Activated T-cell treated with anti-CD3 and anti-CD28 coated beads, Interleukin-2, amount 50 U/mL, for 4 hours (primary cell): ENCODE results near the gene PRKAG2. TPM values are rescaled to one million over a fixed set of nuclear protein-coding genes. Genes with fewer than 3 reads are reported as not detected.
A peak's percentile ranks its signal among the peaks of the same experiment; 100 is the strongest.

Experiments used
- ATAC-seq, 2 donors: fragments of 200-7000 bp; cut with Tn5 transposase; one replicate each; pipeline ENCODE4 v1.10.0; 2021
- DNase-seq: peaks from one replicate; pipeline ENCODE4 v3.0.0-alpha.2; 2020
- H3K27me3 Mint-ChIP-seq: one replicate; pipeline ENCODE4 v1.8.0; 2021; ENCODE audit warnings: low read depth, mixed read lengths
- H3K36me3 Mint-ChIP-seq: one replicate; pipeline ENCODE4 v1.8.0; 2022; ENCODE audit warnings: mixed read lengths; ENCODE audit not compliant: insufficient read depth
- H3K4me1 Mint-ChIP-seq: one replicate; pipeline ENCODE4 v1.8.0; 2021; ENCODE audit warnings: low read depth, mixed read lengths
- H3K4me3 Mint-ChIP-seq: one replicate; pipeline ENCODE4 v1.8.0; 2021; ENCODE audit warnings: mild to moderate bottlenecking, moderate library complexity, mixed read lengths
- H3K9me3 Mint-ChIP-seq: one replicate; pipeline ENCODE4 v1.8.0; 2021; ENCODE audit warnings: mixed read lengths
- total RNA-seq, 3 donors: library from RNA; stranded (reverse); gene quantifications; one replicate each; pipeline ENCODE4 v1.2.1, GENCODE V29; 2021

Gene PRKAG2
- total RNA-seq, 3 donors from 2014 or later, result 28.6 to 31.5 (median 29.3) TPM

GRCh38 chr7:151647874-151648273 lies 229.0 kb downstream of the PRKAG2 start:
- no peaks in the 10 kb centered on the region for H3K27me3 Mint-ChIP-seq
- DNase-seq (no peak), ATAC-seq (no peak)
- H3K9me3 Mint-ChIP-seq, result no peaks in the 10 kb centered on the region
- H3K36me3 Mint-ChIP-seq, result peaks cover 16% of the 10 kb centered on the region
- H3K4me1 Mint-ChIP-seq, result no peaks in the 10 kb centered on the region
- H3K4me3 Mint-ChIP-seq, result no peak overlapping the region

GRCh38 chr7:151647006-151647405 lies 229.9 kb downstream of the PRKAG2 start:
- DNase-seq (no peak), ATAC-seq (no peak)
- H3K36me3 Mint-ChIP-seq, result peaks cover 16% of the 10 kb centered on the region
- H3K4me3 Mint-ChIP-seq, result no peak overlapping the region
- no peaks in the 10 kb centered on the region for H3K4me1 Mint-ChIP-seq
- no peaks in the 10 kb centered on the region for H3K27me3 Mint-ChIP-seq
- H3K9me3 Mint-ChIP-seq, result no peaks in the 10 kb centered on the region

GRCh38 chr7:151645311-151645710 lies 231.6 kb downstream of the PRKAG2 start:
- DNase-seq, result no peak
- peaks cover 12% of the 10 kb centered on the region for H3K36me3 Mint-ChIP-seq
- H3K9me3 Mint-ChIP-seq, result no peaks in the 10 kb centered on the region
- no peak overlapping the region for H3K4me3 Mint-ChIP-seq
- no peaks in the 10 kb centered on the region for H3K27me3 Mint-ChIP-seq
- H3K4me1 Mint-ChIP-seq, result no peaks in the 10 kb centered on the region
- ATAC-seq, result no peak

- DNase-seq, result no peak
- no peak for ATAC-seq
These were observed 232.4 kb downstream of the PRKAG2 start for GRCh38 chr7:151644554-151644953.

GRCh38 chr7:151642746-151643145 lies 234.2 kb downstream of the PRKAG2 start:
- ATAC-seq (no peak), DNase-seq (no peak)
- no peaks in the 10 kb centered on the region for H3K9me3 Mint-ChIP-seq
- no peaks in the 10 kb centered on the region for H3K27me3 Mint-ChIP-seq
- H3K4me1 Mint-ChIP-seq, result no peaks in the 10 kb centered on the region
- no peak overlapping the region for H3K4me3 Mint-ChIP-seq
- H3K36me3 Mint-ChIP-seq, result peaks cover 9% of the 10 kb centered on the region

More at GRCh38 chr7:151644554-151644953, 232.4 kb downstream of the PRKAG2 start:
- Mint-ChIP-seq H3K9me3 (no peaks in the 10 kb centered on the region), H3K4me3 (no peak overlapping the region), H3K4me1 (no peaks in the 10 kb centered on the region), H3K36me3 (peaks cover 11% of the 10 kb centered on the region), H3K27me3 (no peaks in the 10 kb centered on the region)

GRCh38 chr7:151641587-151641986 lies 235.3 kb downstream of the PRKAG2 start:
- H3K27me3 Mint-ChIP-seq, result no peaks in the 10 kb centered on the region
- ATAC-seq, result no peak
- peaks cover 2% of the 10 kb centered on the region for H3K36me3 Mint-ChIP-seq

GRCh38 chr7:151637781-151638261 lies 239.1 kb downstream of the PRKAG2 start:
- DNase-seq, result no peak
- no peaks in the 10 kb centered on the region for H3K27me3 Mint-ChIP-seq

More at GRCh38 chr7:151641587-151641986, 235.3 kb downstream of the PRKAG2 start:
- no peak overlapping the region for H3K4me3 Mint-ChIP-seq
- H3K4me1 Mint-ChIP-seq, result no peaks in the 10 kb centered on the region
- DNase-seq, result no peak
- H3K9me3 Mint-ChIP-seq, result no peaks in the 10 kb centered on the region

GRCh38 chr7:151634643-151635042 lies 242.3 kb downstream of the PRKAG2 start:
- H3K27me3 Mint-ChIP-seq, result no peaks in the 10 kb centered on the region

More at GRCh38 chr7:151637781-151638261, 239.1 kb downstream of the PRKAG2 start:
- H3K9me3 Mint-ChIP-seq, result peaks cover 4% of the 10 kb centered on the region
- H3K36me3 Mint-ChIP-seq, result peaks cover 2% of the 10 kb centered on the region
- H3K4me1 Mint-ChIP-seq, result peaks cover 8% of the 10 kb centered on the region
- H3K4me3 Mint-ChIP-seq, result no peak overlapping the region
- ATAC-seq, result no peak

GRCh38 chr7:151633516-151633812 lies 243.5 kb downstream of the PRKAG2 start:
- H3K4me1 Mint-ChIP-seq, result peaks cover 25% of the 10 kb centered on the region
- H3K27me3 Mint-ChIP-seq, result no peaks in the 10 kb centered on the region
- DNase-seq, result no peak
- H3K9me3 Mint-ChIP-seq, result peaks cover 4% of the 10 kb centered on the region
- no peak for ATAC-seq
- peak overlapping the region; percentile 91 for H3K4me3 Mint-ChIP-seq
- H3K36me3 Mint-ChIP-seq, result peaks cover 2% of the 10 kb centered on the region

More at GRCh38 chr7:151634643-151635042, 242.3 kb downstream of the PRKAG2 start:
- Mint-ChIP-seq H3K36me3 (peaks cover 2% of the 10 kb centered on the region), H3K4me1 (peaks cover 23% of the 10 kb centered on the region), H3K9me3 (peaks cover 4% of the 10 kb centered on the region), H3K4me3 (no peak overlapping the region)
- ATAC-seq, result no peak
- DNase-seq, result no peak

- H3K27me3 Mint-ChIP-seq, result no peaks in the 10 kb centered on the region
- H3K4me3 Mint-ChIP-seq, result peak overlapping the region; percentile 91
- H3K4me1 Mint-ChIP-seq, result peaks cover 25% of the 10 kb centered on the region
These were observed 244.0 kb downstream of the PRKAG2 start for GRCh38 chr7:151632750-151633515.

GRCh38 chr7:151631953-151632749 lies 244.8 kb downstream of the PRKAG2 start:
- Mint-ChIP-seq H3K27me3 (no peaks in the 10 kb centered on the region), H3K36me3 (peaks cover 2% of the 10 kb centered on the region)

More at GRCh38 chr7:151632750-151633515, 244.0 kb downstream of the PRKAG2 start:
- Mint-ChIP-seq H3K36me3 (peaks cover 2% of the 10 kb centered on the region), H3K9me3 (peaks cover 4% of the 10 kb centered on the region)
- DNase-seq (peak; percentile 28), ATAC-seq (peak; percentile 61 to 66)

GRCh38 chr7:151631570-151631952 lies 245.4 kb downstream of the PRKAG2 start:
- peaks cover 2% of the 10 kb centered on the region for H3K36me3 Mint-ChIP-seq
- ATAC-seq (peak; percentile 31 to 35), DNase-seq (peak; percentile 18)
- no peaks in the 10 kb centered on the region for H3K27me3 Mint-ChIP-seq
- H3K9me3 Mint-ChIP-seq, result peaks cover 4% of the 10 kb centered on the region
- H3K4me1 Mint-ChIP-seq, result peaks cover 25% of the 10 kb centered on the region
- peak overlapping the region; percentile 91 for H3K4me3 Mint-ChIP-seq

More at GRCh38 chr7:151631953-151632749, 244.8 kb downstream of the PRKAG2 start:
- H3K9me3 Mint-ChIP-seq, result peaks cover 4% of the 10 kb centered on the region
- DNase-seq (peak; percentile 92), ATAC-seq (peak; percentile 79 to 81)
- H3K4me3 Mint-ChIP-seq, result peak overlapping the region; percentile 91
- peaks cover 25% of the 10 kb centered on the region for H3K4me1 Mint-ChIP-seq

- no peak for ATAC-seq
- no peaks in the 10 kb centered on the region for H3K27me3 Mint-ChIP-seq
- H3K4me1 Mint-ChIP-seq, result peaks cover 25% of the 10 kb centered on the region
- H3K36me3 Mint-ChIP-seq, result peaks cover 2% of the 10 kb centered on the region
- peak overlapping the region; percentile 91 for H3K4me3 Mint-ChIP-seq
- H3K9me3 Mint-ChIP-seq, result peaks cover 4% of the 10 kb centered on the region
- no peak for DNase-seq
These were observed 245.9 kb downstream of the PRKAG2 start for GRCh38 chr7:151630851-151631569.

- Mint-ChIP-seq H3K36me3 (peaks cover 2% of the 10 kb centered on the region), H3K4me1 (peaks cover 25% of the 10 kb centered on the region), H3K4me3 (peak overlapping the region; percentile 91), H3K27me3 (no peaks in the 10 kb centered on the region), H3K9me3 (peaks cover 4% of the 10 kb centered on the region)
- no peak for DNase-seq
- ATAC-seq, result no peak
These were observed 246.6 kb downstream of the PRKAG2 start for GRCh38 chr7:151630358-151630757.
